ENCODE results near the gene TST.
"Not testable (repeated sequence)": the region's sequence is repeated elsewhere in the genome, so short reads cannot be mapped to it uniquely, and the experiment has no call there.

TST gene

DNA sequence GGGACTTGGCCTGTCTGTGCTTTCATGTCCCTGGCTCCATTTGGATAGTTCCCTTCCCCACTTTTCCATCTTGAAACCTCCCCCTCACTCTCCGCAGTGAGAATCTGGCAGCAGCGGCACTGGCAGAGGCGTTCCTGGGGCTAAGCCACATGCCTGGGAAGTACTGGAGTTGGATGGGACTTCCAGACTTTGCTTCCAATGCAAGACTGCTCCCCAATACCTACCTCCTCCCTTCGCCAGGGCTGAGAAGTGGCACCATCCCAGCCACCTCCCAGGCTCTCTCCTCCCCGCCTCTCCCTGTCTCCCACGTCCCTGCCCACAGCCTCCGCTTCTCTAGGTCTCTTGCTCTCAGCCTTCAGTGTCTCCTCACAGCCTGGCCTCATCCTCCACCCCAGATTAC lies 16.6 kb downstream of the TST start:
- H3K27ac Mint-ChIP-seq = no peak overlapping the region
- no peaks in the 10 kb centered on the region for H3K36me3 Mint-ChIP-seq (ENCODE audit: low read depth)
- peaks cover 23% of the 10 kb centered on the region for H3K27me3 Mint-ChIP-seq (ENCODE audit: low read depth)
- peaks cover 2% of the 10 kb centered on the region for H3K4me1 Mint-ChIP-seq (ENCODE audit: low read depth)
- H3K4me3 Mint-ChIP-seq = no peak overlapping the region
- peaks cover 4% of the 10 kb centered on the region for H3K9me3 Mint-ChIP-seq

DNA sequence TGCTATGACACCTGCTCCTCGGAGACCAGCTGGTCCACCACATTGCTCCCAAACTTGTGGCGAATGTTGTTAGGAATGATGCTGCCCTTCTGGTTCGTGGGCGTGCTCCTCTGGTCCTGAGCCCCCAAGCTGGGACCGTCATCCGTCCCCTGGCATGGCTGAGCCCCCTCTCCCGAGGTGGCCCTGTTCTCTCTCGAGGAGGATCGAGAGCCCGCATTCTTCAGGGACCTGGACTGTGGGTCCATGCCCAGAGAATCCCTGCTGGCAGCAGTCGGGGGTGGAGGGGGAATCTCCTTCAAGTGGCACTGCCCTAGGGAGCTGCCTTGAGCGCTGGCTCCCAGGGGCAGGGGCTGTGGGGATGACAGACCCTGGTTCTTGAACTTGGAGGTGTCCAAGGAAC lies 17.4 kb downstream of the TST start:
- H3K36me3 Mint-ChIP-seq (ENCODE audit: low read depth) = no peaks in the 10 kb centered on the region
- peaks cover 4% of the 10 kb centered on the region for H3K9me3 Mint-ChIP-seq
- no peak overlapping the region for H3K27ac Mint-ChIP-seq
- H3K4me1 Mint-ChIP-seq (ENCODE audit: low read depth) = no peaks in the 10 kb centered on the region
- H3K27me3 Mint-ChIP-seq (ENCODE audit: low read depth) = peaks cover 27% of the 10 kb centered on the region
- H3K4me3 Mint-ChIP-seq = no peak overlapping the region

DNA sequence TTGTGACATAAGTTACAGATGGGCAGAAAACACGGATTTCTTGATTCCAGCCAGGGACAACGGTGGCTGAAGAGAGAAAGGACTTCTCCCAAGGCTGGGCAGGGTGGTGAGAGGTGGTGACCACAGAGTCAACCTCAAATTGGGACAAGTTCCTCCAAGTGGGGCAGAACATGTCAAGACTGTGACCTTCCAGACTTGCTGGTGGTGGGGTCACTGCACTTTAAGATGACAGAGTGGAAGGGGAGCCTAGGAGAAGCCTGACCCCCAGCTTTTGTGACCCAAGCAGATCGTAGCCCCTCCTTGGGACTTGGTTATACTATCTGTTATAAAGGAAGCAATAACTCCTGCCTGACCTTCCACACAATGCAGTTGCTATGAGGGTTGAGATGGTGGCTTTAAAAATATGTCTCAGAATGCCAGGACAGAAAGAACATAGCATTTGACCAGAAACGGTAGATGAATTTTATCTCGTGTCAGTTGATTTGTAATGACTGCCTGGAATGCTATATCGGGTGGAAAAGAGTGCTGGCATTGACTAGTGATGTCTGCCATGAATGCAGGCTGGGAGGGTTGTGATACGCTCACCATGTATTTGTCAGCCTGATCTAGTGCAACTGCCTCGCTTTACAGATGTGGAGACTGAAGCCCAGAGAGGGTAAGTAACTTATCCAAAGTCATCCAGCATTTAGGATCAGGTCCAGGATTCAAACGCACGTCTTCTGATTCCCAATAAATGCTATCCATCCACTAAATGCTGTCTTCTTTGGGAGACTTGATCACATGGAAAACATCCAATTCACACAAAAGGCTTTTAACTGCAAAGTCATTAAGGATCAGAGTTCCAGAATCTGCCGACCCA lies 18.3 kb downstream of the TST start:
- peaks cover 4% of the 10 kb centered on the region for H3K9me3 Mint-ChIP-seq
- no peaks in the 10 kb centered on the region for H3K36me3 Mint-ChIP-seq (ENCODE audit: low read depth)
- no peak overlapping the region for H3K27ac Mint-ChIP-seq
- H3K4me1 Mint-ChIP-seq (ENCODE audit: low read depth) = no peaks in the 10 kb centered on the region
- peaks cover 22% of the 10 kb centered on the region for H3K27me3 Mint-ChIP-seq (ENCODE audit: low read depth)
- H3K4me3 Mint-ChIP-seq = no peak overlapping the region

GRCh38 chr22:36999463-36999862 lies 19.8 kb downstream of the TST start:
- peaks cover 18% of the 10 kb centered on the region for H3K27me3 Mint-ChIP-seq (ENCODE audit: low read depth)
- H3K4me3 Mint-ChIP-seq = no peak overlapping the region
- H3K27ac Mint-ChIP-seq = no peak overlapping the region
- H3K36me3 Mint-ChIP-seq (ENCODE audit: low read depth) = no peaks in the 10 kb centered on the region
- H3K4me1 Mint-ChIP-seq (ENCODE audit: low read depth) = no peaks in the 10 kb centered on the region
- H3K9me3 Mint-ChIP-seq = no peaks in the 10 kb centered on the region

GRCh38 chr22:36998620-36999351 lies 20.5 kb downstream of the TST start:
- no peak overlapping the region for H3K4me3 Mint-ChIP-seq
- H3K4me1 Mint-ChIP-seq (ENCODE audit: low read depth) = no peaks in the 10 kb centered on the region
- H3K9me3 Mint-ChIP-seq = no peaks in the 10 kb centered on the region
- no peaks in the 10 kb centered on the region for H3K36me3 Mint-ChIP-seq (ENCODE audit: low read depth)
- H3K27ac Mint-ChIP-seq = no peak overlapping the region
- peaks cover 15% of the 10 kb centered on the region for H3K27me3 Mint-ChIP-seq (ENCODE audit: low read depth)

DNA sequence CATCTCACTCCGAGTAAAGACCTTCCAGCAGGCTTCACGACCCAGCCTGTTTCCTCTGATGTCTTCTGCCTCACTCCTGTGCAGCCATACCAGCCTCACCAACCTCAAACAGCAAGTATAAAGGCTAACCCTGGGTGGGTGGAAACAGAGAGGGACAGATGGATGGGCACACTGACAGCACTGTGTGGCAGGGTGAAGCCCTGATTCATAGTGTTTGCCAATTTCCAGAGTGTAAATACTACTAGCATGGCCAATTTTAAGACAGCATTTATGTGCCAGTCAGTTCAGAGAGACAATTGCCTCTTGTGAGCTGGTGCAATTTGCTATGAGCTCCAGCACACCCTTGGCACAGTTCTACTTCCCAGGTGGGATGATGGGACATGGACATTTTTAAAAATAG lies 21.5 kb downstream of the TST start:
- Mint-ChIP-seq H3K36me3 (ENCODE audit: low read depth) (no peaks in the 10 kb centered on the region), H3K27me3 (ENCODE audit: low read depth) (peaks cover 15% of the 10 kb centered on the region), H3K4me1 (ENCODE audit: low read depth) (no peaks in the 10 kb centered on the region), H3K9me3 (no peaks in the 10 kb centered on the region), H3K27ac (no peak overlapping the region), H3K4me3 (no peak overlapping the region)

- Mint-ChIP-seq H3K36me3 (ENCODE audit: low read depth) (peaks cover 2% of the 10 kb centered on the region), H3K9me3 (peaks cover 14% of the 10 kb centered on the region), H3K27ac (no peak overlapping the region), H3K27me3 (ENCODE audit: low read depth) (peaks cover 25% of the 10 kb centered on the region), H3K4me1 (ENCODE audit: low read depth) (no peaks in the 10 kb centered on the region), H3K4me3 (no peak overlapping the region)
These were observed 28.0 kb downstream of the TST start for GRCh38 chr22:36991206-36991605.

DNA sequence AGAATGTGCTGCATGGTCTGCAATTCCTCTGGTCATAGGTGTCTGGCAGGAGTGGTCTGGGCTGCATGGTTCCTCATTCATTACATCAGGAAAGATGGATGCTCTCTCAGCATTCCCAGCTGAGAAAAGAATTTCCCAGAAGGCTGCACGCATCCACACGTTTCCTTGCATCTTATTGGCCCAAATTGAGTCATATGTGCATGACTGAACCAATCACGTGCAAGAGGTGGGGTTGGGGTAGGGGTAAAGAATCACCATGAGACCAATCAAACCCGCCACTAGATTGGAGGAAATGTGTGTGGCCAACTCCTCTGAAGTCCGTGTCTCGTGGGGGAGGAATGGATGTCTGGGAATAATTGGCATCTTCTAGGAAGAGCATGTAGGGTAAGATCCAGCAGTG lies 28.8 kb downstream of the TST start:
- H3K27ac Mint-ChIP-seq = no peak overlapping the region
- H3K27me3 Mint-ChIP-seq (ENCODE audit: low read depth) = peaks cover 23% of the 10 kb centered on the region
- H3K4me1 Mint-ChIP-seq (ENCODE audit: low read depth) = no peaks in the 10 kb centered on the region
- H3K4me3 Mint-ChIP-seq = no peak overlapping the region
- peaks cover 21% of the 10 kb centered on the region for H3K9me3 Mint-ChIP-seq
- H3K36me3 Mint-ChIP-seq (ENCODE audit: low read depth) = peaks cover 2% of the 10 kb centered on the region

GRCh38 chr22:36989012-36989411 lies 30.2 kb downstream of the TST start:
- not testable (repeated sequence) for H3K36me3 Mint-ChIP-seq (ENCODE audit: low read depth); H3K4me1 Mint-ChIP-seq (ENCODE audit: low read depth); H3K27ac Mint-ChIP-seq; H3K4me3 Mint-ChIP-seq
- peaks cover 24% of the 10 kb centered on the region for H3K9me3 Mint-ChIP-seq
- peaks cover 21% of the 10 kb centered on the region for H3K27me3 Mint-ChIP-seq (ENCODE audit: low read depth)

- peaks cover 24% of the 10 kb centered on the region for H3K9me3 Mint-ChIP-seq
- H3K27ac Mint-ChIP-seq = no peak overlapping the region
- peaks cover 2% of the 10 kb centered on the region for H3K36me3 Mint-ChIP-seq (ENCODE audit: low read depth)
- H3K4me3 Mint-ChIP-seq = no peak overlapping the region
- H3K27me3 Mint-ChIP-seq (ENCODE audit: low read depth) = peaks cover 24% of the 10 kb centered on the region
- no peaks in the 10 kb centered on the region for H3K4me1 Mint-ChIP-seq (ENCODE audit: low read depth)
These were observed 31.0 kb downstream of the TST start for GRCh38 chr22:36988075-36988832.

DNA sequence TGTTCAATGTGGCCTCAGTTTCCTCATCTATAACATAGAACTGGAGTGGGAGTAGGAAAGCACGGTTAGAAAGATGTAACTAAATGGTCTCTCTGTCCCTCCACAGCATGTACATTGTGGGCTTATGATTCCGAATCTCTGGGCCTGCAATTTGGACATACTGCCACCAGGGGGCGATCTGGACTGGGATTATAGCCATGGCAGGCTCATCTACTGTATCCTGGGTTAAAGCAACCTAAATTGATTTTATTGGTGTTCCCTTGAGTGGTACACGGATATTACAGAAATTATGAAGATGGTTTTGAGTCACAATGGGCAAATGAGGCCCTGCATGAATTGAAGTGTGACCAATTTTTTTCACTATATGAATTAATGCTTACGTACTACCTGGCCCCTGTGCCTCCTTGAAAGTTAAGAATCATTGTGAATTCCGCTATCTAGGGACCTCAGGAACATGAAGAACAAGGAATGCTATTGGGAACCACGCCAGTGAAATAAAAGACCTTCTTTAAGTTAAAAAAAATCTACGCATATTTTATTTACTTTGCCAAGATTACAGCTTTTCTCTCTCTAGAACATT lies 32.9 kb downstream of the TST start:
- Mint-ChIP-seq H3K4me3 (no peak overlapping the region), H3K36me3 (ENCODE audit: low read depth) (peaks cover 2% of the 10 kb centered on the region), H3K4me1 (ENCODE audit: low read depth) (no peaks in the 10 kb centered on the region), H3K27ac (no peak overlapping the region), H3K9me3 (peaks cover 24% of the 10 kb centered on the region), H3K27me3 (ENCODE audit: low read depth) (peaks cover 22% of the 10 kb centered on the region)

DNA sequence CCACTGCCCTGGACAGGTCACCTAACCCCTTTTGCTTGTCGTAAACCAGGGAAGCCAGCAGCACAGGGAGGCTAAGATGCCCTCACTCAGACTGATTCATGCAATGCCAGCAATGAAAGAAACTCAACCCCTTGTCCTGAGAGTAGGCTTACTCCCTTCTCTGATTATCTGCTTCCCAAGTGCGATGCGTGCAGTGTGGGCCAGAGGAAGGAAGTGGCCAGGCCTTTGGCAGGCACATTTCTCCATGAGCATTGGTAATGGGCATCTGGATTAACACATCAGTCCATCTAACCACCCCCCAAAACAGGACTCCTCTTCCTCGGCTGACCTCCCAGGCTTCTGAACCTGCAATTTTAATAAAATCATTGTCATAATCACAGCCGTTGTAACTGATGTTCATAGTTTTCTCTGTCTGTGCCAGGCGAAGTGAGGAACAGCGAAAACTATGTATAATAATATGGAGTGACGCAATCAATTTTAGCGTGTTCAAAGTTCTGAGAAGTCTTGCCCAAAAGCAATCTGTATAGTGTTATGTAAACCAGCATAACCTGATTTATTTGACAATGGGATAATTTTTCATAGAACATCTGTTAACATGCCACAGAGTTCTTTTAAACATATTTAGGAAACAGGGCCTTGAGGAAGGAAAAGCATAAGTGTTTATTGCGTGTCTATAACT lies 33.9 kb downstream of the TST start:
- Mint-ChIP-seq H3K27ac (no peak overlapping the region), H3K36me3 (ENCODE audit: low read depth) (peaks cover 2% of the 10 kb centered on the region), H3K4me3 (no peak overlapping the region), H3K4me1 (ENCODE audit: low read depth) (no peaks in the 10 kb centered on the region), H3K27me3 (ENCODE audit: low read depth) (peaks cover 23% of the 10 kb centered on the region), H3K9me3 (peaks cover 24% of the 10 kb centered on the region)

DNA sequence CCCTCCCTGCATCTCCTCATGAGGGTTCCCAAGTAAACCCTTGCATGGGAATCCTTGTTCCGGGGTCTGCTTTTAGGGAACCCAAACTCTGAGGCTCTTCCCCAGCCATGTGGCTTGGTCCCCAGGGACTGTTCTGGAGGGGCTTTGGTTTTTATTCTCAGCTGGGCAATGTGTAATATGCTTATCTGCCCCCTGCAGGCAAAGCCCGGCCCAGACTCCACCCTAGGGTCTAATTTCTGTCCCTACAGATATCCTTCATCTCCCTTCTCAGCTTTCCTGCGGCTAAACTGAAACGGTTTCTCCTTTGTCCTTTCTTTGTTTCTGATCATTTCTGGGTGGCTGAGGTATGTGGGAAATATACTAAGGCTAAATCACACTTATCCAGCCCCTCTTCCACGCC lies 37.1 kb downstream of the TST start:
- Mint-ChIP-seq H3K27me3 (ENCODE audit: low read depth) (peaks cover 15% of the 10 kb centered on the region), H3K4me1 (ENCODE audit: low read depth) (peaks cover 7% of the 10 kb centered on the region), H3K9me3 (peaks cover 19% of the 10 kb centered on the region), H3K4me3 (no peak overlapping the region), H3K36me3 (ENCODE audit: low read depth) (peaks cover 2% of the 10 kb centered on the region), H3K27ac (no peak overlapping the region)

DNA sequence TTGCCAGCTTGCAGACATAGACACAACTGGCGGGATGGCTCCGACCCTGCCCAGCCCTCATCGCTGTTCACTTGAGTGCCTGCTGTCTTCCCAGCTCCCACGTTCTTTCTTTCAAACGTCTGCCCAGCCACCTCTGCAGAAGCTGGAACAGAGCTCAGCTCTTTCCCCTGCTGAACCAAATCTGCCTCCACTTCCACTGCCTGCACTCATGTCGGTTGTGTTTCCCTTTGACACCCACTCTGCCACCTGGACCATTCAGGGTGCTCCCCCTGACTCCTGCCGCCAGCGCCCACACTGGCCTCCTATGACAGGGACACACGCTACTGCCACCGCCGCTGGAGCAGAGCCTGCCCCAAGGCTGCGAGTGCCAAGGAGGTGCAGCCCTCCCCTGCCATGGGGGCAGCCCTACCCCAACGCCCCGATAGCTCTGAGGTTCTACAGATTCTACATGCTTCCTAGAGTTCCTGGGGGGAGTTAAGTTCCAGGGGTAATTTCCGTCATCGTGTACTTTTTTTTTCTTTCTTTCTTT lies 37.9 kb downstream of the TST start:
- Mint-ChIP-seq H3K27ac (no peak overlapping the region), H3K27me3 (ENCODE audit: low read depth) (peaks cover 15% of the 10 kb centered on the region), H3K4me3 (no peak overlapping the region), H3K9me3 (peaks cover 11% of the 10 kb centered on the region), H3K4me1 (ENCODE audit: low read depth) (peaks cover 9% of the 10 kb centered on the region), H3K36me3 (ENCODE audit: low read depth) (peaks cover under 1% of the 10 kb centered on the region)

All from T-helper 1 cell treated with Interleukin-12 subunit alpha and Interleukin-12 subunit beta and Interleukin-4 antibody, amounts not matched to agents 30 μg/mL and 1 μg/mL, for 36 hours (primary cell).